Cardiac muscle cell (in vitro differentiated cells and primary cell): ENCODE data around the gene GTF2A1. TPM values are rescaled to one million over a fixed set of nuclear protein-coding genes. Genes with fewer than 3 reads are reported as not detected.

ENCODE experiments used
- DNase-seq, 2 donors: peaks; one replicate each; pipeline versions ENCODE4 v3.0.0 to v3.0.0-alpha.2; 2010 to 2017; ENCODE audit warnings: low read depth in 1 of 2, low spot score in 1 of 2
- H3K27ac ChIP-seq: fragments of 200-600 bp; sonication (generic); 2 replicates; pipeline ENCODE4 v1.5.1; 2016
- H3K27me3 ChIP-seq: fragments of 200-600 bp; sonication (generic); 2 replicates; pipeline ENCODE4 v1.6.0; 2016; ENCODE audit warnings: control low read depth
- H3K36me3 ChIP-seq: fragments of 200-600 bp; sonication (generic); 2 replicates; pipeline ENCODE4 v1.5.1; 2016; ENCODE audit warnings: control low read depth
- H3K4me1 ChIP-seq: fragments of 200-600 bp; sonication (generic); 2 replicates; pipeline ENCODE4 v1.8.1; 2017; ENCODE audit warnings: low read depth, mild to moderate bottlenecking, mixed run types
- H3K4me3 ChIP-seq: fragments of 200-600 bp; sonication (generic); 2 replicates; pipeline ENCODE4 v1.5.1; 2016; ENCODE audit warnings: mild to moderate bottlenecking
- H3K9me3 ChIP-seq: fragments of 200-600 bp; sonication (generic); 2 replicates; pipeline ENCODE4 v1.5.1; 2017; ENCODE audit warnings: low read depth, mild to moderate bottlenecking, control low read depth
- polyA plus RNA-seq: library from polyadenylated mRNA; unstranded; fragments of >200 nt; fragmentation: Nextera tagmentation; extraction: Ambion mirVana; gene quantifications from 2 replicates; pipeline ENCODE4 v1.2.1, GENCODE V29; 2016
- total RNA-seq: library from RNA; depleted of rRNA; stranded (reverse); fragments of >200 nt; gene quantifications from 2 replicates; pipeline ENCODE4 v1.2.3, GENCODE V29; 2016
- TF ChIP-seq, protein P1 (sequence below): IDR thresholded peaks from 2 replicates; pipeline ENCODE4 v1.5.1; 2012; ENCODE audit warnings: low read depth, mild to moderate bottlenecking, low read length

Gene GTF2A1
- total and polyA plus RNA-seq, 2 experiments from 2014 or later: 3.5 to 26.8 TPM

DNA sequence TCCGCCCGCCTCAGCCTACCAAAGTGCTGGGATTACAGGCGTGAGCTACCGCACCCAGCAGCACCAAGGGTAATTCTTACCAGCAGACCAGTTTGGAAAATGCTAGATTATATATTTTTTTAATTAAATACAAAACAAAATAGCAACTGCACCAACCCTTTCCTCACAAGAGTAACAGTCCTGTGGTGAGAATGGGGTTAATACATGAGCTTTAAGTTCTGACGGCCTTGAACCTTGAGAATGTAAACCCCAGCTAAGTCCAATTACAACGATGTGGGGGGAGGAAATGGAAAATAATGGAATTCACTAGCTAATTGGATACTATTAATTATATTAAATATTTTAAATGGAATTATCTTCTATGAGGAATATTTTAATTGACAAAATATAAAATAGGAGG, 82.3 kb downstream of the GTF2A1 start:
- no peak overlapping the region for H3K27ac ChIP-seq
- TF ChIP-seq, protein P1, sequence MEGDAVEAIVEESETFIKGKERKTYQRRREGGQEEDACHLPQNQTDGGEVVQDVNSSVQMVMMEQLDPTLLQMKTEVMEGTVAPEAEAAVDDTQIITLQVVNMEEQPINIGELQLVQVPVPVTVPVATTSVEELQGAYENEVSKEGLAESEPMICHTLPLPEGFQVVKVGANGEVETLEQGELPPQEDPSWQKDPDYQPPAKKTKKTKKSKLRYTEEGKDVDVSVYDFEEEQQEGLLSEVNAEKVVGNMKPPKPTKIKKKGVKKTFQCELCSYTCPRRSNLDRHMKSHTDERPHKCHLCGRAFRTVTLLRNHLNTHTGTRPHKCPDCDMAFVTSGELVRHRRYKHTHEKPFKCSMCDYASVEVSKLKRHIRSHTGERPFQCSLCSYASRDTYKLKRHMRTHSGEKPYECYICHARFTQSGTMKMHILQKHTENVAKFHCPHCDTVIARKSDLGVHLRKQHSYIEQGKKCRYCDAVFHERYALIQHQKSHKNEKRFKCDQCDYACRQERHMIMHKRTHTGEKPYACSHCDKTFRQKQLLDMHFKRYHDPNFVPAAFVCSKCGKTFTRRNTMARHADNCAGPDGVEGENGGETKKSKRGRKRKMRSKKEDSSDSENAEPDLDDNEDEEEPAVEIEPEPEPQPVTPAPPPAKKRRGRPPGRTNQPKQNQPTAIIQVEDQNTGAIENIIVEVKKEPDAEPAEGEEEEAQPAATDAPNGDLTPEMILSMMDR: no peak
- H3K9me3 ChIP-seq: no peaks in the 10 kb centered on the region
- H3K36me3 ChIP-seq: no peaks in the 10 kb centered on the region
- H3K27me3 ChIP-seq: no peaks in the 10 kb centered on the region
- H3K4me3 ChIP-seq: no peak overlapping the region
- H3K4me1 ChIP-seq: no peaks in the 10 kb centered on the region
- no peak for DNase-seq

DNA sequence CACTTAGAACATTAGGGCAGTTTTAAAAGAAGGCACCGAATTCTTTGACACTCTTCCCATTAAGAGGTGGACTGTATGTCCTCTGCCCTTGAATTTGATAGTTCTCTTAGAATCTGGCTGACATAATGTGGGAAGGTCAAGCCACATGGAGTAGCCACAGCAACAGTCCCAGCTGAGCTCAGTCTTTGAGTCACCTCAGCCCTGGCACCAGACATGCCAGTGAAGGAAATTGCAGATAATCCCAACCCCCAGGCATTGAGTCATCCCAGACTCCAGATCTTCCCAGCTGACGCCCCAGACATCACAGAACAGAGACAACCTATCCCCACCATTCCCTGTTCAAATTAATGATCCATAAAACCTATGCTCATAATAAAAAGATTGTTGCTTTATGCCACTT, 83.4 kb downstream of the GTF2A1 start:
- no peaks in the 10 kb centered on the region for H3K9me3 ChIP-seq
- no peak overlapping the region for H3K27ac ChIP-seq
- H3K4me3 ChIP-seq: no peak overlapping the region
- H3K36me3 ChIP-seq: no peaks in the 10 kb centered on the region
- DNase-seq: peak in 1 of 2 donors; percentile 17
- H3K4me1 ChIP-seq: no peaks in the 10 kb centered on the region
- TF ChIP-seq, protein P1: no peak
- H3K27me3 ChIP-seq: no peaks in the 10 kb centered on the region

DNA sequence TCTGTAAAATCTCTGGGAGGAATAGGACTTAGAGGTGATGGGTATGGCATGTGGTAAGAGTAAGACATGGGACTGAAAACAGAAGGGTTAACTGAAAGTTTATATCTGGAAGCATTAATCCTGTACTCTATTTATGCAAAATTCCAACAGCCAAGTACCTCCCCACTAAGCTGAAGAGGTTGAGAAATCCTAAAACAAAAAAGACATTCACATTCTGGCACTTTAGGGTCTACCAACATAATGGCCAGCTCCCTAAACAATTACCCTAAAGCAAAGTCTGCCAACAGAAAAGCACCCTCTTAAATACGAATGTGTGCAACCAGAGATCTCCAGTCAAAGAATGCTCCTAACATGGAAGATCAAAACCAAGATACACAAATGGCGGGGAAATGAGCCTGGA, 87.4 kb downstream of the GTF2A1 start:
- no peaks in the 10 kb centered on the region for H3K9me3 ChIP-seq
- H3K4me1 ChIP-seq: no peaks in the 10 kb centered on the region
- no peak overlapping the region for H3K4me3 ChIP-seq
- DNase-seq: no peak
- no peak overlapping the region for H3K27ac ChIP-seq
- no peaks in the 10 kb centered on the region for H3K27me3 ChIP-seq
- no peaks in the 10 kb centered on the region for H3K36me3 ChIP-seq
- TF ChIP-seq, protein P1: no peak

DNA sequence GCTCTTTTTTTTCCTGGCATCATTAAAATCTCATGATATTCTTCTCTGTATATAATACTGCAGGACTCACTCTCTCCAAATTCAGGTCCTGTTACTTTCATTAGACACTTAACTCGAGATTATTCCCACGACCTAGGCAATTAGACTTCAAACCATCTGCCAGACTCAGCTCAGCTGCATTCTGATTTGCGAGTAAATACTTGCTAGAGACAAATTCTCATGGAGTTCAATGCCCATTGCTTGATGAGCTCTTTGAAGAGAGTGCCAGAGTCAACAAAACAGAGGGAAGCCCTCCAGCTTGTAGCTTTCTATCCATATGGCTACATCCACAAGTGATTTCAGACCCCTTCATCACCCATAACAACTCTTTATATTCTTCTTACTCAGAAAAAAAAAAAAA, 88.3 kb downstream of the GTF2A1 start:
- H3K9me3 ChIP-seq: no peaks in the 10 kb centered on the region
- DNase-seq: no peak
- no peaks in the 10 kb centered on the region for H3K4me1 ChIP-seq
- H3K27me3 ChIP-seq: no peaks in the 10 kb centered on the region
- TF ChIP-seq, protein P1: no peak
- H3K4me3 ChIP-seq: no peak overlapping the region
- no peak overlapping the region for H3K27ac ChIP-seq
- no peaks in the 10 kb centered on the region for H3K36me3 ChIP-seq

DNA sequence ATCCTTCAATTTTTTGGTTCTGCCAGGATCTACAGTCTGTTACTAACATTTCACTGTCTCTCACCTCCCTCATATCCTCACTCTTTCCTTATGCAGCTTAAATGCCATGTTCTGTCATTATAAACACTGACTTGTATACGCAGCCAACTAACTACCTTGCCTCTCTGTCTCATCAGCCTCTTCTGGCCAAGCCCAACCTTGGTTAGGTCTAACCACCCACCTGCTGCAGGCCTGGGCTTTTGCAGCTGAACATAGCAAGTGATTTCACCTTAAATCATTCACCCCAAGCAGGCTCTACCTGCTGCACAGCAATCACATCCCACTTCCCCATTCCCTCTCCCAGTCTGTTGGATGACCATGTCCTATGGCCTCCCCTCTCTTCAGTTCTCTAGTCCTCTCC, 91.5 kb downstream of the GTF2A1 start:
- Histone ChIP-seq H3K4me1 (no peaks in the 10 kb centered on the region), H3K27ac (no peak overlapping the region), H3K27me3 (no peaks in the 10 kb centered on the region), H3K9me3 (no peaks in the 10 kb centered on the region), H3K4me3 (no peak overlapping the region), H3K36me3 (no peaks in the 10 kb centered on the region)
- TF ChIP-seq, protein P1: no peak
- DNase-seq: no peak

DNA sequence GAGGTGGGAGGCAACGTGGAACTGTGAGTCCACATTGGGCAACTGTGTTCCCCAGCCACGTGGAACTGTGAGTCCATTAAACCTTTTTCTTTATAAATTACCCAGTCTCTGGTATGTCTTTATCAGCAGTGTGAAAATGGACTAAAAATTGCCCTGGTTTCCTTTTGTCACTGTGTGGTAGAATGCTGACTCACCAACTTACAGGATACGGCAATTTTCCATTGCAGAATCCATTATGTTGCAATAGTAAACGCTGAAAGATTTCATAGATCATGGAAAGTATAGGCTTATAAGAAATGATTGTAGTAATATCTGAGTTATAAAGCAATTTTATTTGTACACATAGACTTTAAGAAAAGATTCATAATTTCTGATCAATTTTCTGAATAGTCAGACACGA, 93.0 kb downstream of the GTF2A1 start:
- peak in 1 of 2 donors; percentile 35 for DNase-seq
- no peaks in the 10 kb centered on the region for H3K4me1 ChIP-seq

More for the DNA sequence above, 93.0 kb downstream of the GTF2A1 start:
- no peaks in the 10 kb centered on the region for H3K9me3 ChIP-seq
- H3K27ac ChIP-seq: no peak overlapping the region
- no peak overlapping the region for H3K4me3 ChIP-seq
- TF ChIP-seq, protein P1: no peak
- no peaks in the 10 kb centered on the region for H3K36me3 ChIP-seq
- H3K27me3 ChIP-seq: no peaks in the 10 kb centered on the region
